Measurements from ENCODE around the gene FLVCR2.

DNA sequence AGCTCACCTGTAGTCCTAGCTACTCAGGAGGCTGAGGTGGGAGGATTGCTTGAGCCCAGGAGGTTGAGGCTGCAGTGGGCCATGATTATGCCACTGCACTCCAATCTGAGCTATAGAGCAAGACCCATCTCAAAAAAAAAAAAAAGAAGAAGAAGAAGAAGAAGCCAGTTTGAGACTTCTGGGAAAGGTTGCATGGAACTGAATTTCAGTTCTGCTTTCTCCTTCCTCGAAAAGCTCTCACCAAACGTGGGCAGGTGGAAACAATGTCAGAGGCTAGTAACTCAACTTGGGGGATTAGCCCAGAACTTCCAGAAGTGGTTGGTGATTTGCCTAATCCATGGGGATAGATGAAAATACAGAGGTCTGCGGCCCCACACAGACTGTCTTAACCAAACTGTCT is 18.7 kb downstream of the FLVCR2 start:
- no peak for TF ChIP-seq CTCF (IDR thresholded peaks at IDR 0.05)
- no peak for TF ChIP-seq EZH2phosphoT487 (IDR thresholded peaks at IDR 0.05; ENCODE audit: borderline replicate concordance, low read depth)
- TF ChIP-seq RAD21 (IDR thresholded peaks at IDR 0.05; ENCODE audit: low read length) = no peak
- TF ChIP-seq POLR2AphosphoS5 (IDR thresholded peaks at IDR 0.05; ENCODE audit: low read depth, low read length) = no peak
- no peak for TF ChIP-seq FOXJ3 (CRISPR knock-in tag; IDR thresholded peaks at IDR 0.05)
- no peak for TF ChIP-seq NRF1 (IDR thresholded peaks at IDR 0.05; ENCODE audit: low read depth, low read length)
- TF ChIP-seq, protein P1, sequence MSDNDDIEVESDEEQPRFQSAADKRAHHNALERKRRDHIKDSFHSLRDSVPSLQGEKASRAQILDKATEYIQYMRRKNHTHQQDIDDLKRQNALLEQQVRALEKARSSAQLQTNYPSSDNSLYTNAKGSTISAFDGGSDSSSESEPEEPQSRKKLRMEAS (IDR thresholded peaks at IDR 0.05; ENCODE audit: low read depth) = no peak

All from SK-N-SH (cell line).